ENCODE results near the gene STAT5A. TPM values are rescaled to one million over a fixed set of nuclear protein-coding genes. Genes with fewer than 3 reads are reported as not detected.

STAT5A gene
- total RNA-seq, 2 donors from 2014 or later: 65.5 to 69.8 TPM

- no peak for ATAC-seq (ENCODE audit: insufficient number of reproducible peaks, low FRiP score, low read depth)
- DNase-seq (ENCODE audit: low spot score): no peak
- peaks cover 58% of the 10 kb centered on the region for H3K36me3 ChIP-seq
These were observed 52.4 kb downstream of the STAT5A start for GRCh38 chr17:42340691-42341127.

GRCh38 chr17:42341568-42341967, 53.3 kb downstream of the STAT5A start:
- no peak overlapping the region for H3K27ac ChIP-seq
- no peak overlapping the region for H3K4me3 ChIP-seq
- H3K9me3 ChIP-seq: no peaks in the 10 kb centered on the region
- TF ChIP-seq CTCF (IDR thresholded peaks at IDR 0.05): no peak
- ATAC-seq (ENCODE audit: insufficient number of reproducible peaks, low FRiP score, low read depth): no peak
- peaks cover 58% of the 10 kb centered on the region for H3K36me3 ChIP-seq
- no peak for DNase-seq (ENCODE audit: low spot score)
- H3K27me3 ChIP-seq (replicated peaks; ENCODE audit: insufficient read depth): no peaks in the 10 kb centered on the region
- H3K4me1 ChIP-seq (ENCODE audit: control insufficient read depth in 1 of 2, low read depth in 2 of 2): peaks cover 2 to 4% of the 10 kb centered on the region in 2 donors

More at GRCh38 chr17:42340691-42341127, 52.4 kb downstream of the STAT5A start:
- Histone ChIP-seq H3K9me3 (no peaks in the 10 kb centered on the region), H3K4me1 (ENCODE audit: control insufficient read depth in 1 of 2, low read depth in 2 of 2) (no peaks in the 10 kb centered on the region), H3K4me3 (no peak overlapping the region), H3K27me3 (replicated peaks; ENCODE audit: insufficient read depth) (no peaks in the 10 kb centered on the region), H3K27ac (no peak overlapping the region)
- TF ChIP-seq CTCF (IDR thresholded peaks at IDR 0.05): no peak

- H3K27me3 ChIP-seq (replicated peaks; ENCODE audit: insufficient read depth): no peaks in the 10 kb centered on the region
- DNase-seq (ENCODE audit: low spot score): no peak
- H3K4me1 ChIP-seq (ENCODE audit: control insufficient read depth in 1 of 2, low read depth in 2 of 2): peaks cover 8 to 13% of the 10 kb centered on the region in 2 donors
- no peak for ATAC-seq (ENCODE audit: insufficient number of reproducible peaks, low FRiP score, low read depth)
- no peak for TF ChIP-seq CTCF (IDR thresholded peaks at IDR 0.05)
- peaks cover 53% of the 10 kb centered on the region for H3K36me3 ChIP-seq
- no peak overlapping the region for H3K4me3 ChIP-seq
- no peak overlapping the region for H3K27ac ChIP-seq
- no peaks in the 10 kb centered on the region for H3K9me3 ChIP-seq
These were observed 54.1 kb downstream of the STAT5A start for GRCh38 chr17:42342242-42343008.

GRCh38 chr17:42345396-42346073, 57.2 kb downstream of the STAT5A start:
- Histone ChIP-seq H3K4me1 (ENCODE audit: control insufficient read depth in 1 of 2, low read depth in 2 of 2) (peaks cover 38 to 42% of the 10 kb centered on the region in 2 donors), H3K9me3 (no peaks in the 10 kb centered on the region), H3K27me3 (replicated peaks; ENCODE audit: insufficient read depth) (no peaks in the 10 kb centered on the region), H3K27ac (no peak overlapping the region), H3K36me3 (peaks cover 39% of the 10 kb centered on the region), H3K4me3 (no peak overlapping the region)
- ATAC-seq (ENCODE audit: insufficient number of reproducible peaks, low FRiP score, low read depth) (no peak), DNase-seq (ENCODE audit: low spot score) (no peak)
- no peak for TF ChIP-seq CTCF (IDR thresholded peaks at IDR 0.05)

GRCh38 chr17:42346481-42346880, 58.2 kb downstream of the STAT5A start:
- TF ChIP-seq CTCF (IDR thresholded peaks at IDR 0.05): no peak

More at GRCh38 chr17:42346481-42346880, 58.2 kb downstream of the STAT5A start:
- Histone ChIP-seq H3K4me3 (no peak overlapping the region), H3K9me3 (no peaks in the 10 kb centered on the region), H3K27me3 (replicated peaks; ENCODE audit: insufficient read depth) (no peaks in the 10 kb centered on the region), H3K36me3 (peaks cover 36% of the 10 kb centered on the region), H3K4me1 (ENCODE audit: control insufficient read depth in 1 of 2, low read depth in 2 of 2) (peaks cover 38 to 42% of the 10 kb centered on the region in 2 donors), H3K27ac (peak overlapping the region; percentile 26 to 60)
- DNase-seq (ENCODE audit: low spot score) (no peak), ATAC-seq (ENCODE audit: insufficient number of reproducible peaks, low FRiP score, low read depth) (no peak)

Data from thoracic aorta (tissue), 2 donors.